Activated CD4-positive, alpha-beta memory T cell treated with anti-CD3 and anti-CD28 coated beads, Interleukin-2, amount 10 ng/mL, durations not matched to agents 7 days and 5 days (primary cell): ENCODE results near the gene SMAP1. TPM values are rescaled to one million over a fixed set of nuclear protein-coding genes. Genes with fewer than 3 reads are reported as not detected.

Experiments
- CTCF ChIA-PET: fragments of 350-600 bp; sonication (Branson Sonifier 250); formaldehyde crosslinking; loops from one replicate; lab custom pipeline; 2021; ENCODE audit warnings: antibody characterized with exemption, inconsistent platforms; lab: Charles Lee
- POLR2A ChIA-PET: fragments of 350-600 bp; sonication (Branson Sonifier 250); formaldehyde crosslinking; loops from one replicate; lab custom pipeline; 2021; ENCODE audit warnings: antibody characterized with exemption; lab: Charles Lee
- DNase-seq: peaks from one replicate; pipeline ENCODE4 v3.0.0-alpha.2; 2020
- H3K27ac Mint-ChIP-seq: one replicate; pipeline ENCODE4 v1.8.0; 2021; ENCODE audit warnings: mild to moderate bottlenecking, mixed read lengths
- H3K27me3 Mint-ChIP-seq: one replicate; pipeline ENCODE4 v1.8.0; 2021; ENCODE audit warnings: mixed read lengths
- H3K36me3 Mint-ChIP-seq: one replicate; pipeline ENCODE4 v1.8.0; 2021; ENCODE audit warnings: low read depth, mixed read lengths
- H3K4me1 Mint-ChIP-seq: one replicate; pipeline ENCODE4 v1.8.0; 2021; ENCODE audit warnings: mixed read lengths
- H3K4me3 Mint-ChIP-seq: one replicate; pipeline ENCODE4 v1.8.0; 2021; ENCODE audit warnings: mild to moderate bottlenecking, mixed read lengths
- H3K9me3 Mint-ChIP-seq: one replicate; pipeline ENCODE4 v1.8.0; 2021; ENCODE audit warnings: mixed read lengths
- total RNA-seq, 2 experiments: library from RNA; stranded (reverse); gene quantifications; one replicate each; pipeline ENCODE4 v1.2.3, GENCODE V29; 2021

Gene SMAP1
- total RNA-seq, 2 experiments from 2014 or later: 48.4 to 48.6 TPM

GRCh38 chr6:70663881-70664466 is 3.7 kb upstream of the SMAP1 start:
- CTCF ChIA-PET: interaction anchor here (1.2 kb wide), 1 partner anchor 14 kb away, joined by 3 read pairs; no protein-coding TSS in a partner anchor
- Mint-ChIP-seq H3K9me3 (no peaks in the 10 kb centered on the region), H3K36me3 (peaks cover 3% of the 10 kb centered on the region), H3K4me1 (peaks cover 15% of the 10 kb centered on the region), H3K27me3 (peaks cover 4% of the 10 kb centered on the region), H3K4me3 (no peak overlapping the region), H3K27ac (no peak overlapping the region)
- POLR2A ChIA-PET: interaction anchor here (0.7 kb wide), 1 partner anchor 12 kb away, joined by 4 read pairs; no protein-coding TSS in a partner anchor
- no peak for DNase-seq

- peaks cover under 1% of the 10 kb centered on the region for H3K27me3 Mint-ChIP-seq
- H3K4me3 Mint-ChIP-seq: peak overlapping the region; percentile 83
- no peaks in the 10 kb centered on the region for H3K9me3 Mint-ChIP-seq
- no peak for DNase-seq
- ChIA-PET POLR2A (interaction anchor here (0.7 to 4.2 kb wide), 7 partner anchors 10 to 644 kb away, joined by 3 to 63 read pairs (median 10); partner anchors contain the start of genes FAM135A and SDHAF4), CTCF (interaction anchor here (1.8 to 3.2 kb wide), 4 partner anchors 15 to 297 kb away, joined by 5 to 27 read pairs (median 10); no protein-coding TSS in a partner anchor)
- H3K36me3 Mint-ChIP-seq: peaks cover 19% of the 10 kb centered on the region
- H3K4me1 Mint-ChIP-seq: peaks cover 40% of the 10 kb centered on the region
- H3K27ac Mint-ChIP-seq: peak overlapping the region; percentile 51
Measured at GRCh38 chr6:70666706-70667105, 977 bp upstream of the SMAP1 start.

- Mint-ChIP-seq H3K4me1 (peaks cover 46% of the 10 kb centered on the region), H3K9me3 (no peaks in the 10 kb centered on the region), H3K27ac (peak overlapping the region; percentile 89), H3K36me3 (peaks cover 22% of the 10 kb centered on the region), H3K27me3 (no peaks in the 10 kb centered on the region), H3K4me3 (peak overlapping the region; percentile 83)
- ChIA-PET POLR2A (interaction anchor here (0.7 to 4.2 kb wide), 15 partner anchors 10 to 871 kb away, joined by 3 to 63 read pairs (median 4); partner anchors contain the start of genes FAM135A, LMBRD1 and SDHAF4), CTCF (interaction anchor here (0.8 to 3.2 kb wide), 8 partner anchors 16 to 297 kb away, joined by 3 to 27 read pairs (median 5); partner anchors contain the start of gene FAM135A)
- DNase-seq: no peak
Measured at GRCh38 chr6:70667256-70667710, 400 bp upstream of the SMAP1 start.

GRCh38 chr6:70668499-70668812 is 773 bp downstream of the SMAP1 start:
- no peak for DNase-seq
- CTCF ChIA-PET: interaction anchor here (0.5 to 3.2 kb wide), 6 partner anchors 13 to 39 kb away, joined by 3 to 27 read pairs (median 6); no protein-coding TSS in a partner anchor
- H3K9me3 Mint-ChIP-seq: no peaks in the 10 kb centered on the region
- peaks cover 29% of the 10 kb centered on the region for H3K36me3 Mint-ChIP-seq
- peak overlapping the region; percentile 58 for H3K27ac Mint-ChIP-seq
- H3K4me3 Mint-ChIP-seq: peak overlapping the region; percentile 83
- no peaks in the 10 kb centered on the region for H3K27me3 Mint-ChIP-seq
- POLR2A ChIA-PET: interaction anchor here (1.0 to 4.2 kb wide), 9 partner anchors 9 to 872 kb away, joined by 3 to 63 read pairs (median 5); partner anchors contain the start of genes LMBRD1 and SDHAF4
- H3K4me1 Mint-ChIP-seq: peaks cover 57% of the 10 kb centered on the region

- no peaks in the 10 kb centered on the region for H3K27me3 Mint-ChIP-seq
- H3K27ac Mint-ChIP-seq: peak overlapping the region; percentile 58
- POLR2A ChIA-PET: interaction anchor here (1.1 to 4.2 kb wide), 3 partner anchors 17 to 103 kb away, joined by 5 to 63 read pairs (median 30); partner anchors contain the start of gene SDHAF4
- CTCF ChIA-PET: interaction anchor here (0.7 to 3.2 kb wide), 6 partner anchors 14 to 215 kb away, joined by 3 to 27 read pairs (median 6); no protein-coding TSS in a partner anchor
- peaks cover 63% of the 10 kb centered on the region for H3K4me1 Mint-ChIP-seq
- H3K36me3 Mint-ChIP-seq: peaks cover 29% of the 10 kb centered on the region
- DNase-seq: no peak
- H3K9me3 Mint-ChIP-seq: no peaks in the 10 kb centered on the region
- H3K4me3 Mint-ChIP-seq: peak overlapping the region; percentile 83
Measured at GRCh38 chr6:70669133-70669532, 1.4 kb downstream of the SMAP1 start.

- POLR2A ChIA-PET: interaction anchor here (1.1 to 1.5 kb wide), 2 partner anchors 13 to 21 kb away, joined by 3 read pairs; no protein-coding TSS in a partner anchor
- CTCF ChIA-PET: interaction anchor here (0.8 kb wide), 1 partner anchor 180 kb away, joined by 3 read pairs; no protein-coding TSS in a partner anchor
- Mint-ChIP-seq H3K27me3 (no peaks in the 10 kb centered on the region), H3K9me3 (no peaks in the 10 kb centered on the region), H3K4me3 (no peak overlapping the region), H3K36me3 (peaks cover 36% of the 10 kb centered on the region), H3K27ac (no peak overlapping the region), H3K4me1 (peaks cover 62% of the 10 kb centered on the region)
- DNase-seq: no peak
Measured at GRCh38 chr6:70672549-70672948, 4.9 kb downstream of the SMAP1 start.

- Mint-ChIP-seq H3K9me3 (no peaks in the 10 kb centered on the region), H3K27ac (no peak overlapping the region), H3K4me3 (no peak overlapping the region), H3K4me1 (peaks cover 62% of the 10 kb centered on the region), H3K36me3 (peaks cover 36% of the 10 kb centered on the region), H3K27me3 (no peaks in the 10 kb centered on the region)
- ChIA-PET POLR2A (interaction anchor here (1.1 to 1.5 kb wide), 2 partner anchors 12 to 22 kb away, joined by 3 read pairs; no protein-coding TSS in a partner anchor), CTCF (interaction anchor here (0.8 to 1.0 kb wide), 2 partner anchors 180 to 283 kb away, joined by 3 read pairs; no protein-coding TSS in a partner anchor)
- no peak for DNase-seq
Measured at GRCh38 chr6:70673054-70673453, 5.4 kb downstream of the SMAP1 start.

- Mint-ChIP-seq H3K27ac (no peak overlapping the region), H3K27me3 (no peaks in the 10 kb centered on the region), H3K4me3 (no peak overlapping the region), H3K36me3 (peaks cover 33% of the 10 kb centered on the region), H3K4me1 (peaks cover 60% of the 10 kb centered on the region), H3K9me3 (no peaks in the 10 kb centered on the region)
- POLR2A ChIA-PET: interaction anchor here (1.1 to 1.5 kb wide), 2 partner anchors 12 to 22 kb away, joined by 3 read pairs; no protein-coding TSS in a partner anchor
- CTCF ChIA-PET: interaction anchor here (1.0 kb wide), 1 partner anchor 282 kb away, joined by 3 read pairs; no protein-coding TSS in a partner anchor
- DNase-seq: no peak
Measured at GRCh38 chr6:70673601-70674000, 5.9 kb downstream of the SMAP1 start.

GRCh38 chr6:70675822-70676221 is 8.1 kb downstream of the SMAP1 start:
- H3K4me3 Mint-ChIP-seq: no peak overlapping the region
- H3K27me3 Mint-ChIP-seq: no peaks in the 10 kb centered on the region
- H3K36me3 Mint-ChIP-seq: peaks cover 25% of the 10 kb centered on the region
- no peak overlapping the region for H3K27ac Mint-ChIP-seq
- CTCF ChIA-PET: no interaction called here
- POLR2A ChIA-PET: no interaction called here
- no peaks in the 10 kb centered on the region for H3K9me3 Mint-ChIP-seq
- peaks cover 43% of the 10 kb centered on the region for H3K4me1 Mint-ChIP-seq
- DNase-seq: no peak

- no peak overlapping the region for H3K4me3 Mint-ChIP-seq
- no peaks in the 10 kb centered on the region for H3K27me3 Mint-ChIP-seq
- POLR2A ChIA-PET: interaction anchor here (1.2 kb wide), 1 partner anchor 9 kb away, joined by 6 read pairs; the partner anchor contains the start of gene SMAP1
- peaks cover 16% of the 10 kb centered on the region for H3K36me3 Mint-ChIP-seq
- no peak for DNase-seq
- CTCF ChIA-PET: interaction anchor here (0.7 to 2.4 kb wide), 4 partner anchors 10 to 360 kb away, joined by 3 to 11 read pairs (median 6); no protein-coding TSS in a partner anchor
- no peak overlapping the region for H3K27ac Mint-ChIP-seq
- peaks cover 37% of the 10 kb centered on the region for H3K4me1 Mint-ChIP-seq
- H3K9me3 Mint-ChIP-seq: no peaks in the 10 kb centered on the region
Measured at GRCh38 chr6:70676821-70677220, 9.1 kb downstream of the SMAP1 start.

GRCh38 chr6:70680396-70680795 is 12.7 kb downstream of the SMAP1 start:
- POLR2A ChIA-PET: no interaction called here
- H3K36me3 Mint-ChIP-seq: peaks cover 10% of the 10 kb centered on the region
- no peaks in the 10 kb centered on the region for H3K27me3 Mint-ChIP-seq
- CTCF ChIA-PET: interaction anchor here (1.5 kb wide), 1 partner anchor 160 kb away, joined by 4 read pairs; no protein-coding TSS in a partner anchor
- H3K4me3 Mint-ChIP-seq: no peak overlapping the region
- no peak for DNase-seq
- H3K9me3 Mint-ChIP-seq: no peaks in the 10 kb centered on the region
- peaks cover 27% of the 10 kb centered on the region for H3K4me1 Mint-ChIP-seq
- H3K27ac Mint-ChIP-seq: no peak overlapping the region

- no peaks in the 10 kb centered on the region for H3K9me3 Mint-ChIP-seq
- POLR2A ChIA-PET: interaction anchor here (0.7 to 1.2 kb wide), 3 partner anchors 12 to 118 kb away, joined by 3 to 5 read pairs (median 4); partner anchors contain the start of genes SDHAF4 and SMAP1
- H3K27ac Mint-ChIP-seq: no peak overlapping the region
- peaks cover 35% of the 10 kb centered on the region for H3K4me1 Mint-ChIP-seq
- H3K4me3 Mint-ChIP-seq: no peak overlapping the region
- no peak for DNase-seq
- H3K27me3 Mint-ChIP-seq: no peaks in the 10 kb centered on the region
- CTCF ChIA-PET: interaction anchor here (1.2 to 5.8 kb wide), 6 partner anchors 17 to 314 kb away, joined by 3 to 57 read pairs (median 5); partner anchors contain the start of gene SMAP1
- H3K36me3 Mint-ChIP-seq: peaks cover 2% of the 10 kb centered on the region
Measured at GRCh38 chr6:70684794-70685493, 17.3 kb downstream of the SMAP1 start.
